ENCODE data around the gene EDN3.

DNA sequence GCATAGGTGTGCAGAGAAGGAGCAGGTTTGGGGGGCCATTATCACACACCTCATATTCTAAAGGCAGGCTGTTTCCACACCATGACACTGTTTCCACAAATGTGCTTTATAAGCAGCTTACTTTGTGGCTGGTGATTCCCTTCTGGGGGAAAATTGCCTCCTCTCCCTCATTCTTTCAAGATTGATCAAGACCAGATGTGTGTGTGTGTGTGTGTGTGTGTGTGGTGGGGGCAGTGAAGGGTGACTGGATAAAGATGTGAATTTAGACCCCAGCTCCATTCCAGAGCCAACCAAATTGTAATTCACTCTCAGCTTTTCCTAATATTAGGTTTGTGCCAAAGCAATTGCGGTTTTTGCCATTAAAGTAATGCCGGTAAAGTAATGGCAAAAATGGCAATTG lies 45.6 kb downstream of the EDN3 start:
- TF ChIP-seq, protein P1, sequence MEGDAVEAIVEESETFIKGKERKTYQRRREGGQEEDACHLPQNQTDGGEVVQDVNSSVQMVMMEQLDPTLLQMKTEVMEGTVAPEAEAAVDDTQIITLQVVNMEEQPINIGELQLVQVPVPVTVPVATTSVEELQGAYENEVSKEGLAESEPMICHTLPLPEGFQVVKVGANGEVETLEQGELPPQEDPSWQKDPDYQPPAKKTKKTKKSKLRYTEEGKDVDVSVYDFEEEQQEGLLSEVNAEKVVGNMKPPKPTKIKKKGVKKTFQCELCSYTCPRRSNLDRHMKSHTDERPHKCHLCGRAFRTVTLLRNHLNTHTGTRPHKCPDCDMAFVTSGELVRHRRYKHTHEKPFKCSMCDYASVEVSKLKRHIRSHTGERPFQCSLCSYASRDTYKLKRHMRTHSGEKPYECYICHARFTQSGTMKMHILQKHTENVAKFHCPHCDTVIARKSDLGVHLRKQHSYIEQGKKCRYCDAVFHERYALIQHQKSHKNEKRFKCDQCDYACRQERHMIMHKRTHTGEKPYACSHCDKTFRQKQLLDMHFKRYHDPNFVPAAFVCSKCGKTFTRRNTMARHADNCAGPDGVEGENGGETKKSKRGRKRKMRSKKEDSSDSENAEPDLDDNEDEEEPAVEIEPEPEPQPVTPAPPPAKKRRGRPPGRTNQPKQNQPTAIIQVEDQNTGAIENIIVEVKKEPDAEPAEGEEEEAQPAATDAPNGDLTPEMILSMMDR (IDR thresholded peaks at IDR 0.05) = no peak
- TF ChIP-seq POLR2A (IDR thresholded peaks at IDR 0.05) = no peak

All from thyroid gland (tissue), 4 donors.